Measurements from ENCODE around the gene ANXA10. TPM values are rescaled to one million over a fixed set of nuclear protein-coding genes. Genes with fewer than 3 reads are reported as not detected.
"Not testable (repeated sequence)": the region's sequence is repeated elsewhere in the genome, so short reads cannot be mapped to it uniquely, and the experiment has no call there.

The ANXA10 gene
- total RNA-seq, 8 experiments from 2014 or later: 0.49 to 6.8 TPM; not detected in 6

GRCh38 chr4:168177546-168178149, 85.3 kb downstream of the ANXA10 start:
- Histone ChIP-seq H3K4me1 (replicated peaks in 1 of 2) (no peaks in the 10 kb centered on the region), H3K27ac (no peak overlapping the region), H3K4me3 (no peak overlapping the region)
- no peak for ATAC-seq (replicated peaks in 6 of 8)
- 0 to 88% (median 74%) methylated on average over 1 to 4 of the region's 5 CpGs for WGBS, 10 experiments
- in situ Hi-C loops (cut with MboI; ENCODE audit: low pct_unique_long_range_greater_than_20kb in 2 of 9, low sequenced_read_pairs in 9 of 9, unreplicated experiment in 9 of 9): loop anchor here in 5 of 9 experiments (25.0 kb wide), 1 partner anchor 735 kb away; no protein-coding TSS in a partner anchor

- peak in 6 of 8 experiments; percentile 30 to 54 (median 46) for ATAC-seq (replicated peaks in 6 of 8)
- H3K4me3 ChIP-seq: no peak overlapping the region
- WGBS, 10 experiments: 0 to 37% (median 18%) methylated on average over 1 to 6 of the region's 6 CpGs
- peaks cover 0 to 7% of the 10 kb centered on the region in 2 donors for H3K4me1 ChIP-seq (replicated peaks in 1 of 2)
- no peak overlapping the region for H3K27ac ChIP-seq
- in situ Hi-C loops (cut with MboI; ENCODE audit: low pct_unique_long_range_greater_than_20kb in 2 of 9, low sequenced_read_pairs in 9 of 9, unreplicated experiment in 9 of 9): loop anchor here in 5 of 9 experiments (25.0 kb wide), 1 partner anchor 728 kb away; no protein-coding TSS in a partner anchor
These were observed 91.6 kb downstream of the ANXA10 start for GRCh38 chr4:168183717-168184571.

GRCh38 chr4:168188754-168189153, 96.4 kb downstream of the ANXA10 start:
- no peak for ATAC-seq (replicated peaks in 6 of 8)
- WGBS, 10 experiments: 50 to 100% (median 86%) methylated on average over 1 of the region's 1 CpG; no CpG with 5 or more reads in 1 of the 10 experiments
- Histone ChIP-seq H3K4me3 (no peak overlapping the region), H3K4me1 (replicated peaks in 1 of 2) (peaks cover 0 to 6% of the 10 kb centered on the region in 2 donors), H3K27ac (no peak overlapping the region)
- in situ Hi-C loops (cut with MboI; ENCODE audit: low pct_unique_long_range_greater_than_20kb in 2 of 9, low sequenced_read_pairs in 9 of 9, unreplicated experiment in 9 of 9): loop anchor here in 5 of 9 experiments (25.0 kb wide), 1 partner anchor 724 kb away; no protein-coding TSS in a partner anchor

GRCh38 chr4:168197926-168198325, 105.6 kb downstream of the ANXA10 start:
- in situ Hi-C loops (cut with MboI; ENCODE audit: low pct_unique_long_range_greater_than_20kb in 2 of 9, low sequenced_read_pairs in 9 of 9, unreplicated experiment in 9 of 9): loop anchor here in 5 of 9 experiments (25.0 kb wide), 1 partner anchor 714 kb away; no protein-coding TSS in a partner anchor
- Histone ChIP-seq H3K4me3 (no peak overlapping the region), H3K27ac (no peak overlapping the region), H3K4me1 (replicated peaks in 1 of 2) (no peaks in the 10 kb centered on the region)
- no peak for ATAC-seq (replicated peaks in 6 of 8)

- ATAC-seq (replicated peaks in 6 of 8): no peak
- no peak overlapping the region for H3K27ac ChIP-seq
- no peaks in the 10 kb centered on the region for H3K4me1 ChIP-seq (replicated peaks in 1 of 2)
- no peak overlapping the region for H3K4me3 ChIP-seq
- in situ Hi-C loops (cut with MboI; ENCODE audit: low pct_unique_long_range_greater_than_20kb in 2 of 9, low sequenced_read_pairs in 9 of 9, unreplicated experiment in 9 of 9): loop anchor here in 5 of 9 experiments (25.0 kb wide), 1 partner anchor 713 kb away; no protein-coding TSS in a partner anchor
- 0 to 86% (median 29%) methylated on average over 2 to 4 of the region's 4 CpGs; no CpG with 5 or more reads in 1 of the 10 experiments for WGBS, 10 experiments
These were observed 107.1 kb downstream of the ANXA10 start for GRCh38 chr4:168199260-168199957.

- Histone ChIP-seq H3K4me3 (no peak overlapping the region), H3K4me1 (replicated peaks in 1 of 2) (no peaks in the 10 kb centered on the region), H3K27ac (no peak overlapping the region)
- ATAC-seq (replicated peaks in 6 of 8): no peak
- WGBS, 10 experiments: 40 to 73% (median 57%) methylated on average over 1 to 3 of the region's 3 CpGs; no CpG with 5 or more reads in 1 of the 10 experiments
- in situ Hi-C loops (cut with MboI; ENCODE audit: low pct_unique_long_range_greater_than_20kb in 2 of 9, low sequenced_read_pairs in 9 of 9, unreplicated experiment in 9 of 9): no loop called here
These were observed 108.3 kb downstream of the ANXA10 start for GRCh38 chr4:168200685-168201084.

GRCh38 chr4:168203233-168203911, 111.0 kb downstream of the ANXA10 start:
- Histone ChIP-seq H3K27ac (no peak overlapping the region), H3K4me1 (replicated peaks in 1 of 2) (no peaks in the 10 kb centered on the region), H3K4me3 (no peak overlapping the region)
- ATAC-seq (replicated peaks in 6 of 8): no peak
- 45 to 80% (median 74%) methylated on average over 1 to 4 of the region's 4 CpGs; no CpG with 5 or more reads in 6 of the 10 experiments for WGBS, 10 experiments
- in situ Hi-C loops (cut with MboI; ENCODE audit: low pct_unique_long_range_greater_than_20kb in 2 of 9, low sequenced_read_pairs in 9 of 9, unreplicated experiment in 9 of 9): no loop called here

- in situ Hi-C loops (cut with MboI; ENCODE audit: low pct_unique_long_range_greater_than_20kb in 2 of 9, low sequenced_read_pairs in 9 of 9, unreplicated experiment in 9 of 9): no loop called here
- Histone ChIP-seq H3K27ac (no peak overlapping the region), H3K4me1 (replicated peaks in 1 of 2) (no peaks in the 10 kb centered on the region), H3K4me3 (no peak overlapping the region)
- 60 to 100% (median 88%) methylated on average over 1 to 2 of the region's 3 CpGs; no CpG with 5 or more reads in 3 of the 10 experiments for WGBS, 10 experiments
- ATAC-seq (replicated peaks in 6 of 8): peak in 1 of 8 experiments; percentile 41
These were observed 116.7 kb downstream of the ANXA10 start for GRCh38 chr4:168208957-168209614.

- Histone ChIP-seq H3K27ac (no peak overlapping the region), H3K4me1 (replicated peaks in 1 of 2) (no peaks in the 10 kb centered on the region), H3K4me3 (no peak overlapping the region)
- in situ Hi-C loops (cut with MboI; ENCODE audit: low pct_unique_long_range_greater_than_20kb in 2 of 9, low sequenced_read_pairs in 9 of 9, unreplicated experiment in 9 of 9): no loop called here
- WGBS, 10 experiments: 88 to 100% (median 95%) methylated on average over 1 to 3 of the region's 3 CpGs; no CpG with 5 or more reads in 4 of the 10 experiments
- ATAC-seq (replicated peaks in 6 of 8): no peak
These were observed 120.3 kb downstream of the ANXA10 start for GRCh38 chr4:168212656-168213055.

GRCh38 chr4:168213511-168213910, 121.2 kb downstream of the ANXA10 start:
- in situ Hi-C loops (cut with MboI; ENCODE audit: low pct_unique_long_range_greater_than_20kb in 2 of 9, low sequenced_read_pairs in 9 of 9, unreplicated experiment in 9 of 9); H3K4me1 ChIP-seq (replicated peaks in 1 of 2); H3K27ac ChIP-seq; ATAC-seq (replicated peaks in 6 of 8); H3K4me3 ChIP-seq: not testable (repeated sequence)

- in situ Hi-C loops (cut with MboI; ENCODE audit: low pct_unique_long_range_greater_than_20kb in 2 of 9, low sequenced_read_pairs in 9 of 9, unreplicated experiment in 9 of 9): no loop called here
- Histone ChIP-seq H3K4me3 (no peak overlapping the region), H3K27ac (no peak overlapping the region), H3K4me1 (replicated peaks in 1 of 2) (no peaks in the 10 kb centered on the region)
- WGBS, 10 experiments: 75 to 100% (median 84%) methylated on average over 1 of the region's 1 CpG; no CpG with 5 or more reads in 6 of the 10 experiments
- no peak for ATAC-seq (replicated peaks in 6 of 8)
These were observed 126.3 kb downstream of the ANXA10 start for GRCh38 chr4:168218645-168219044.

GRCh38 chr4:168220893-168221292, 128.6 kb downstream of the ANXA10 start:
- Histone ChIP-seq H3K4me1 (replicated peaks in 1 of 2) (no peaks in the 10 kb centered on the region), H3K27ac (no peak overlapping the region), H3K4me3 (no peak overlapping the region)
- in situ Hi-C loops (cut with MboI; ENCODE audit: low pct_unique_long_range_greater_than_20kb in 2 of 9, low sequenced_read_pairs in 9 of 9, unreplicated experiment in 9 of 9): no loop called here
- ATAC-seq (replicated peaks in 6 of 8): no peak
